Activated CD8-positive, alpha-beta T cell treated with anti-CD3 and anti-CD28 coated beads for 36 hours (primary cell): Measurements from ENCODE around the gene S100A5. TPM values are rescaled to one million over a fixed set of nuclear protein-coding genes. Genes with fewer than 3 reads are reported as not detected.

Source experiments
- ATAC-seq: fragments of 200-7000 bp; cut with Tn5 transposase; one replicate; pipeline ENCODE4 v1.10.0; 2021; ENCODE audit warnings: mild to moderate bottlenecking, moderate library complexity
- CTCF ChIA-PET: fragments of 350-600 bp; sonication (Branson Sonifier 250); formaldehyde crosslinking; loops from one replicate; lab custom pipeline; 2021; ENCODE audit warnings: antibody characterized with exemption; lab: Charles Lee
- POLR2A ChIA-PET: fragments of 350-600 bp; sonication (Branson Sonifier 250); formaldehyde crosslinking; loops from one replicate; lab custom pipeline; 2021; ENCODE audit warnings: antibody characterized with exemption; lab: Charles Lee
- DNase-seq: peaks from one replicate; pipeline ENCODE4 v3.0.0-alpha.2; 2020
- H3K27ac Mint-ChIP-seq: one replicate; pipeline ENCODE4 v1.8.0; 2021; ENCODE audit warnings: mild to moderate bottlenecking, mixed read lengths
- H3K27me3 Mint-ChIP-seq: one replicate; pipeline ENCODE4 v1.8.0; 2021; ENCODE audit warnings: mixed read lengths
- H3K36me3 Mint-ChIP-seq: one replicate; pipeline ENCODE4 v1.8.0; 2021; ENCODE audit warnings: low read depth, mixed read lengths
- H3K4me1 Mint-ChIP-seq: one replicate; pipeline ENCODE4 v1.8.0; 2021; ENCODE audit warnings: low read depth, mixed read lengths
- H3K4me3 Mint-ChIP-seq: one replicate; pipeline ENCODE4 v1.8.0; 2021; ENCODE audit warnings: mild to moderate bottlenecking, moderate library complexity, mixed read lengths
- H3K9me3 Mint-ChIP-seq: one replicate; pipeline ENCODE4 v1.8.0; 2021; ENCODE audit warnings: mixed read lengths
- intact Hi-C: fragments of 100-400 bp; cut with micrococcal nuclease; formaldehyde crosslinking; loops from one replicate; pipeline ENCODE4 v1.10.0; 2022
- total RNA-seq, 2 experiments: library from RNA; stranded (reverse); gene quantifications; one replicate each; pipeline ENCODE4 v1.2.3, GENCODE V29; 2021
- TF ChIP-seq, protein P1 (sequence below): fragments of 200-600 bp; IDR thresholded peaks from one replicate; pipeline ENCODE4 v1.8.0; 2022; ENCODE audit warnings: antibody characterized with exemption, mild to moderate bottlenecking

The S100A5 gene
- total RNA-seq, 2 experiments from 2014 or later = 1.1 to 1.2 TPM

DNA sequence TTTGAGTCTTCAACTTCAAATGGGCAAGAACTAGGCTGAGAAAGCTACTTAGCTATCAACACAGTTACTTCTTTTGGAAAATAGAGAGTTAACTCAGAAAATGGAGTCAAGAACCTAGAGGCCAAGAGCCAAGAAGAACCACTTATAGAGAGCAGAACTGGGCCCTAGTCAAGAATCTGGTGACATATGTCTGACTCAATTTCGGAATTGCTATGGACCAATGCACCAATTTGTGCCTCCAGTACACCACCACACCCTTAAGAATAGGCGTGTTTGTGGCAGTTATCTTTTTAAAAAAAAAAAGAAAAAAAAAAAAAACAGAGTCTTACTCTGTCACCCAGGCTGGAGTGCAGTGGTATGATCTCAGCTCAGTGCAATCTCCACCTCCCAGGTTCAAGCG, 17.1 kb upstream of the S100A5 start:
- no peaks in the 10 kb centered on the region for H3K9me3 Mint-ChIP-seq
- POLR2A ChIA-PET = interaction anchor here (0.6 kb wide), 1 partner anchor 13 kb away, joined by 3 read pairs; no protein-coding TSS in a partner anchor
- no peak for DNase-seq
- no peak overlapping the region for H3K27ac Mint-ChIP-seq
- TF ChIP-seq, protein P1, sequence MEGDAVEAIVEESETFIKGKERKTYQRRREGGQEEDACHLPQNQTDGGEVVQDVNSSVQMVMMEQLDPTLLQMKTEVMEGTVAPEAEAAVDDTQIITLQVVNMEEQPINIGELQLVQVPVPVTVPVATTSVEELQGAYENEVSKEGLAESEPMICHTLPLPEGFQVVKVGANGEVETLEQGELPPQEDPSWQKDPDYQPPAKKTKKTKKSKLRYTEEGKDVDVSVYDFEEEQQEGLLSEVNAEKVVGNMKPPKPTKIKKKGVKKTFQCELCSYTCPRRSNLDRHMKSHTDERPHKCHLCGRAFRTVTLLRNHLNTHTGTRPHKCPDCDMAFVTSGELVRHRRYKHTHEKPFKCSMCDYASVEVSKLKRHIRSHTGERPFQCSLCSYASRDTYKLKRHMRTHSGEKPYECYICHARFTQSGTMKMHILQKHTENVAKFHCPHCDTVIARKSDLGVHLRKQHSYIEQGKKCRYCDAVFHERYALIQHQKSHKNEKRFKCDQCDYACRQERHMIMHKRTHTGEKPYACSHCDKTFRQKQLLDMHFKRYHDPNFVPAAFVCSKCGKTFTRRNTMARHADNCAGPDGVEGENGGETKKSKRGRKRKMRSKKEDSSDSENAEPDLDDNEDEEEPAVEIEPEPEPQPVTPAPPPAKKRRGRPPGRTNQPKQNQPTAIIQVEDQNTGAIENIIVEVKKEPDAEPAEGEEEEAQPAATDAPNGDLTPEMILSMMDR = no peak
- intact Hi-C loops = no loop called here
- no peak overlapping the region for H3K4me3 Mint-ChIP-seq
- CTCF ChIA-PET = interaction anchor here (0.8 to 1.7 kb wide), 3 partner anchors 8 to 48 kb away, joined by 4 to 6 read pairs (median 4); no protein-coding TSS in a partner anchor
- no peaks in the 10 kb centered on the region for H3K27me3 Mint-ChIP-seq
- no peaks in the 10 kb centered on the region for H3K4me1 Mint-ChIP-seq
- H3K36me3 Mint-ChIP-seq = no peaks in the 10 kb centered on the region
- no peak for ATAC-seq

DNA sequence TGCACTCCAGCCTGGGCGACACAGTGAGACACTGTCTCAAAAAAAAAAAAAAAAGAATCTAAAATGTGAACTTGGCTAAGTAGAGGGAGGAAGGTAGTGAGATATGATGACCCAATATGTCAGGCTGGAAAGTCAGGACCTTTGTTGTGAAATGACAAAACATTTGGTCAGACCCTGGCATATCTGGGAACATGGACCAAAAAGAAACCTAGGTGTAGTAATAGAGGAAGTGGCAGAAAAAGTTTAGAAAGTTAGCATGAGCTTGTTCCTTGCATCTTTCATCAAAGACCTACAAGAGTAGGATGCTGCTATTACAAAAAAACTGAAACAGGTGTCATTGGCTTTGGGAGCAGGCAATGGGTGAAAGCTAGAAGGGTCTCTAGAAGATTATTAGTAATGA, 15.6 kb upstream of the S100A5 start:
- Mint-ChIP-seq H3K27ac (no peak overlapping the region), H3K4me3 (no peak overlapping the region), H3K27me3 (no peaks in the 10 kb centered on the region), H3K36me3 (no peaks in the 10 kb centered on the region), H3K9me3 (no peaks in the 10 kb centered on the region), H3K4me1 (no peaks in the 10 kb centered on the region)
- DNase-seq (no peak), ATAC-seq (no peak)
- intact Hi-C loops = no loop called here
- TF ChIP-seq, protein P1 = no peak
- ChIA-PET POLR2A (interaction anchor here (0.7 kb wide), 1 partner anchor 9 kb away, joined by 3 read pairs; no protein-coding TSS in a partner anchor), CTCF (interaction anchor here (1.7 kb wide), 1 partner anchor 46 kb away, joined by 6 read pairs; no protein-coding TSS in a partner anchor)

DNA sequence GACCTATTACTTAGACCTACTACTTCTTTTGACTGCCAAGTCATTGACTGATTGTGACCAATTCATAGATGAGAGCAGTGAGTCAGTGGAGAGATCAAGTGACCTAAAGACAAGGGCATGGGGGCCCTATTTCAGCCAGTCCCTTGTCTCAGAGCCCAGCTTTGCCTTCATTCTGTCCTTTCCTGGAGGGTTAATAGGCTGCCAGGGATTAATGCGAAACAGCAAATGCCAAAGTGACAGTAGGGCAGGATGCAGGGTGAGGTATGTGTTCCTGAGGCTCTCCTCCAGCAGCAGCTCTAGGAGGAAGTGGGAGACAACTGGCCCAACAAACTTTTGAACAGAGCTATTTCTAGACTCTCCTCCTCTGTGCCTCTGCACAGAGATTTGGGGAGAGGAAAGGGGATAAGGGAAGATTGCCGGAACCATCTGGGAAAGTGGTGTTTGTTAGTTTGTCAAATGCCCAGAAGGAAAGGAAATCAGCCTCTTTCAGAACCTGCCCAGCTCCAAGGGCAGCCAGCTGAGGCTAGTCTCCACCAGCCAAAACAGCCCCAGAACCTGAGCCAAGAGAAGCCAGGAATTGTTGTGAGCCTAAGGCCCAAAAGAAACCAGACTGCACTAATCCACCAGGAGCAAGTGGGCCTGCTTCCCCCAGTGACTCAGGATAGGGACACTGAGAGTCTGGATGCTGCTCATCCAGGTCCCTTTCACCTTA, 13.3 kb upstream of the S100A5 start:
- Mint-ChIP-seq H3K27ac (no peak overlapping the region), H3K4me1 (no peaks in the 10 kb centered on the region), H3K4me3 (no peak overlapping the region), H3K27me3 (no peaks in the 10 kb centered on the region), H3K36me3 (no peaks in the 10 kb centered on the region), H3K9me3 (no peaks in the 10 kb centered on the region)
- intact Hi-C loops = no loop called here
- DNase-seq = no peak
- ATAC-seq = no peak
- CTCF ChIA-PET = interaction anchor here (0.6 to 1.7 kb wide), 5 partner anchors 8 to 43 kb away, joined by 3 to 7 read pairs (median 3); no protein-coding TSS in a partner anchor
- TF ChIP-seq, protein P1 = no peak
- POLR2A ChIA-PET = interaction anchor here (0.9 to 1.0 kb wide), 4 partner anchors 9 to 19 kb away, joined by 3 to 4 read pairs (median 4); partner anchors contain the start of gene S100A4

DNA sequence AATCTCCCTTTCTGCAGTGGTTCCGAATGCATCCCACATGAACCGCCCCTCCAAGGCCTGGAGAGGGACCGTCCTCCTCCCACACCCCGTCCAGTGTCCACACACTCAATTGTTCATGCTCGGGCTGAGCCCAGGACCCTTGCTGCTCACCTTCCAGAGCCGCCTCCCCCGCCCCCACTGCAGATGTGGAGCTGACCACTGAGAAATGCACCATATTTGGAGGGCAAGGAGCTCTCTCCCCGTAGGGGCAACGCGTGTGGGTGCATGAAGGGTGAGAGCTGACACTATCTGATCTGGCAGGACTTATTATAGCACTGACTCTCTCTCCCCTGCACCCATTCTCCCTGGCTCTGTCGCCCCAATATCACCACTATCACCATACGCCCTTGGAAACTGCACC, 12.4 kb upstream of the S100A5 start:
- DNase-seq (no peak), ATAC-seq (no peak)
- Mint-ChIP-seq H3K36me3 (no peaks in the 10 kb centered on the region), H3K4me1 (no peaks in the 10 kb centered on the region), H3K9me3 (no peaks in the 10 kb centered on the region), H3K27me3 (no peaks in the 10 kb centered on the region), H3K27ac (no peak overlapping the region), H3K4me3 (no peak overlapping the region)
- POLR2A ChIA-PET = interaction anchor here (1.0 kb wide), 2 partner anchors 8 to 15 kb away, joined by 3 to 4 read pairs; no protein-coding TSS in a partner anchor
- intact Hi-C loops = no loop called here
- TF ChIP-seq, protein P1 = no peak
- CTCF ChIA-PET = interaction anchor here (0.9 to 1.7 kb wide), 4 partner anchors 10 to 43 kb away, joined by 3 to 7 read pairs (median 4); partner anchors contain the start of gene S100A5

DNA sequence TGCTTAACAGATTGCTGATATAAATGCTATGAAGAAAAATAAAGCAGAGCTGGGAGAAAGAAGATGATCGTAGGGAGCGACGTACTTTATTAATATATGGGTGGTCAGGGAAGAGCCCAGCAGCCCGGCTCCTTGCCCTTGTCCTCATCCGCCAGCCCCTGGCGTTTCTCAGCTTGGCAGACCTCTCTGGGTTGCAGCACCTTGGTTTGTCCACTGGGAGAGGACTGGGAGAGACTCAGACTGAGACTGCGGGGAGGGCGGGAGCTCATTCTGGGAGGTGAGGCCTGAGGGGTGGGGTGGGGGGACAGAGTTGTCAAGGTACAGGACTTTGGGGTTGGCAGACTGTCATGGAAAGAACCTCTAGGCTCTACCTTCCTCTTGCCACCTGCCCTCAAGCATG, 11.6 kb upstream of the S100A5 start:
- DNase-seq (no peak), ATAC-seq (no peak)
- Mint-ChIP-seq H3K36me3 (no peaks in the 10 kb centered on the region), H3K9me3 (no peaks in the 10 kb centered on the region), H3K27me3 (no peaks in the 10 kb centered on the region), H3K4me1 (peaks cover 2% of the 10 kb centered on the region), H3K27ac (no peak overlapping the region), H3K4me3 (no peak overlapping the region)
- TF ChIP-seq, protein P1 = no peak
- ChIA-PET POLR2A (interaction anchor here (0.6 to 2.0 kb wide), 4 partner anchors 9 to 43 kb away, joined by 3 to 7 read pairs (median 4); partner anchors contain the start of gene S100A6), CTCF (interaction anchor here (1.0 to 3.2 kb wide), 3 partner anchors 10 to 20 kb away, joined by 3 to 20 read pairs (median 4); partner anchors contain the start of gene S100A5)
- intact Hi-C loops = no loop called here
